Limb (tissue), 2 donors: ENCODE data around the gene STIMATE.
A peak's percentile ranks its signal among the peaks of the same experiment; 100 is the strongest.

Experiments used
- DNase-seq, 2 donors: peaks; one replicate each; pipeline ENCODE4 v3.0.0-alpha.2; 2016; ENCODE audit errors: extremely low spot score in 2 of 2

Gene STIMATE

DNA sequence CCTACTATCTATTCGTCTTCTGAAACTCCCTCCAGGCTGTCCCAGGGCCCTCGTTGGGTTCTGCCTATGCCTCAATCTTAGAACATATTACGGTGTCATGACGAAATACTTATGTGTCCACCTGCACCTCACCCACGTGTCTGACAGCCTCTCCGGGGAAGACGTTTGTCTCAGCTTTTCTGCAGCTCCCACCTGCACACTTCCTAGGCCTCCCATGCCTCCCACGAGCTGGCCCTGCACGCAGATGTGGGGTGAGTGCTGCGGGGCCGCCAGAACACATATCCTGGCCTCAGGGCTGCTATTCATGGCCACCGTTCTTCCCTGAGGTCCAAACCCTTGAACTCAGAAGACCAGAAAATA is 55.4 kb downstream of the STIMATE start:
- DNase-seq, result no peak

DNA sequence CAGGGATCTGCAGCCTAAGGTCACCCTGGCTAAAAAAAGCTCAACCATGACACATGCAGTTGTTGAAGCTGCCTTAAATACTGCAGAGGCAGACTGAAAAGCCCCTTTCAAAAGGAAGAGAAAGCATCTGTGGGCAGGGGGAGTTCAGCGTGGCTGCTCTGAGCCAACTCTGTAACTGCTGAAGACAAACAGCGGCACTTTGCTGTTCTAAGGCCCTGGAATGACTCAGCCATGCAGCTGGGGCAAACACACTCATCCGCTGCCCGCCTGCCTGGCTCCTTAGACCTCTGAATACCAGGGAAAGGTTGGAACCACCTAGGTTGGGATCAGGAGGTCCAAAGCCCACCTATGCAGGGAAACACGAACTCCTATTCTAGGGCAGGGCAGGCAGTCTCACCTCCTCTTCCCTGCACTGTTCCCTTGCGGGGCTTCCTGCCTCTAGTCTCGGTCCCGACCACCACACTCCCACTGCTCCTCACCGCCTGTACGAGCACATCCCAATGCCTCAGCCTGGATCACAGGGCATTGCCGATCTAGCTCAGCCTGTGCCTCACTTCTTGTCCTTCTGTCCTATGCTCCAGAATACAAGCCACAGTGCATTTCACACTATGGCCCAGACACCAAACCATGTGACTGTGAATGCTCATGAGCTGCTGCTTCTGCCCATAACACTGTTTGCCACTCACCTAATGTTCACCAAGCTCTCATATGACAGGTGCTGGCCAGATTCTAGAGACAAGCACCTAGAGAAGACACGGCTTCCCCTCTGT is 56.0 kb downstream of the STIMATE start:
- no peak for DNase-seq

DNA sequence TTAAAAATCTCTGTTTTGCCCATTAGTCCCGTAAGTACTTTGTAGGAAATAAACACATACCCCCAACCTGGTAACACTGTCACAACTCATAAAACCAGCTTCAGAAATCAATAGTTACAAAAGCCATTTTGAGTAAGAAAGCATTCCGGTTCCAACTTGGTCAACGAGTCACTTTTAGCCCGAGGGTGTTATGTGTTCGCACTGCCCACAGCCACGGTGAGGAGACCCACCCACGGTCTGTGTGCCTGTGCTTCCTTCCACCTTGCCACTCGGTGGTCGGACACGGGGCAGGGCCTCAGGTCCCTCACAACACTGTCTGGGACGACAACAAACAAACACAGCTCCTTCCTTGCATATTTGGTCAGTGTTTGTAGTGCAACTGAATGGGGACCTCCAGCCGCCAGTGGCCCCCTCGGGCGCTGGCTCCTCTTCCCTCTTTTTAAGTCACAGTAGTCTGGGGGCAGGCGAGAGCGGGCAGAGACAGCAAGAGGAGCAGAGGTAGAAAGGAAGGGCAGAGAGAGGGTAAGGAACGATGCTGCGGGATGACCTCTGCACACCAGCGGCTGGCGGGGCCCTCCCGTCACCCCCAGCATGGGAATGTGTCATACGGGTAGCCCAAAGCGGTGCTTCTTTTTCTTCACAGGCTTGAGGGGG is 57.3 kb downstream of the STIMATE start:
- DNase-seq, result no peak

DNA sequence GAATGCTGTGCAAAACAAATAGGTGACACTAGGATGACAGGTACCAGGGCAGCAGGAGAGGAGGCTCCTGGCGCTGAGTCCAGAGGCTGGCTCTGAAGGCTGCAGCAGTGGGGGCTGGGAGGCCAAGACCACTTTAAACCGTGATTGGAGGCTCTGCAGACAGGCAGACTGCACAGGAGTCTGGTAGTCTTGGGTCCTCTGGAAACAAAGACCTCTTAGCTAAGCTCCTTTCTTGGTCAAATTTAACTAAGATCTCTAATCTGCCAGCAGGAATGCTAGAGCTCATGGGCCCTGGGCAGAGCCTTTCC is 58.1 kb downstream of the STIMATE start:
- no peak for DNase-seq

DNA sequence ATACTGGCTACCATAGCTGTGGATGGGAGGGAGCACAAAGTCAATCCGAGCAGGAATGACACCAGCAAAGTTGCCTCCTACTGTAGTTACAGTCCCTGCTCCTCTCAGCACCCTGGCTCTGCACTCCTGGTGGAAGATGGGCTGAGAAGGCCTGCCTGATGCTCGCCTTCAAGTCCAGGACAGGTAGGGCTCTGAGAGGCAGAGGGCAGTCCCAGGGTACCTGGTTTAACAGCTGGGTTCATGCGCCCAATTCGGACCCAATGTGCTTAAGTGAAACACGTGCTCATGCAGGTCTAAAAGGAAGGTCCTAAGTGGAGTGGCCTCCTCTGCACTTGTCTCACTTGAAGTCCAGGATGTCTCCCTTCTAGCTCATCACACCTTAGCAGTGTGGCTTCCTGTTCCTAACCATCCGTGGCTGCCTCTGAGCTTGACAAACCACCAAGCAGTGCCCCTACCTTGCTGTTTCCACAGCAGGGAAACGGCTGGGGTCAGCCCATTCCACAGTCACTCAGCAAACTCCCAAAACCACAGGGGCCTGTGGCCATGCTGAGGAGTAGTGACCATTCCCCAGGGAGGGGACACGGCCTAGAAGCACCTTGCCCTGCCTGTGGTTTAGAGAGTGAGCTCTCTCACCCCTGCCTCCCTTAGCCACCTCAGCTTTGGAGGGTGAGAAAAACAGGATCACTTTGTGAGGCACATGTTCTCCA is 58.6 kb downstream of the STIMATE start:
- no peak for DNase-seq

DNA sequence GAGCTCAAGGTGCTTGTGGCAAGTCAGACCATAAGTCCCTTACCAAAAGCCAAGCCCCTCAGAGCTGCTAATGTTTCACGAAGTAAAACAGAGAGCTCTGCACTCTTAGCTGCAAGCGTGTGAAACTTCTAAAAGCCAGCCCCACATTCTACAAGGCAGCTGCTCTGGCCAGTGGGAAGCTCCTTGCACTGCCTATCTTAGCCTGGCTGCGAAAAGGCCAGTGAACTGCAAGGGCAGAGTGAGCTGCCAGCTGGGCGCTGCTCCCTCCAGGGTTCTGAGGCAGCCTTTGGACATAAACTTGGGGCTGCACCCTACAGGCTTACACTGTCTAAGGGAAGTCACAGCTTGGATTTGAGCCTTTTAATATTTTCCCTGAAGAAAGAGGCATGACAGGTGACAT is 60.4 kb downstream of the STIMATE start:
- no peak for DNase-seq

DNA sequence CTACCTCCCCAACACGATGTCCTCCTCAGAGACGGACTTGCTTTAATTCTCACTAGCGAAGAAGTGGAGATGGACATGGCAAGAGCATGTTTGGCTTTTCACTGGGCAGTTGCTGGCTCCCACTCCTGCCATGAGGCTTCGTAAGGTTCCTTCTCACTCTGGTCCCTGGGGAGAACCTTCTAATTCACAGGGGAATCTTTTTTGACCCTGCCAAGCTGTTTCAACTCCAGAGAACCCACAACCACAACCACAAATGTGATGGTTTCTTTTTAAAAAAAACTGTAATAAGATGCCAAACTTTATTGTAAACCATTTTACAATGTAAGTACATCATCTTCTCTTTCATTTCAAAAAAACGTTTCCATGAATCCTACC is 60.9 kb downstream of the STIMATE start:
- no peak for DNase-seq

DNA sequence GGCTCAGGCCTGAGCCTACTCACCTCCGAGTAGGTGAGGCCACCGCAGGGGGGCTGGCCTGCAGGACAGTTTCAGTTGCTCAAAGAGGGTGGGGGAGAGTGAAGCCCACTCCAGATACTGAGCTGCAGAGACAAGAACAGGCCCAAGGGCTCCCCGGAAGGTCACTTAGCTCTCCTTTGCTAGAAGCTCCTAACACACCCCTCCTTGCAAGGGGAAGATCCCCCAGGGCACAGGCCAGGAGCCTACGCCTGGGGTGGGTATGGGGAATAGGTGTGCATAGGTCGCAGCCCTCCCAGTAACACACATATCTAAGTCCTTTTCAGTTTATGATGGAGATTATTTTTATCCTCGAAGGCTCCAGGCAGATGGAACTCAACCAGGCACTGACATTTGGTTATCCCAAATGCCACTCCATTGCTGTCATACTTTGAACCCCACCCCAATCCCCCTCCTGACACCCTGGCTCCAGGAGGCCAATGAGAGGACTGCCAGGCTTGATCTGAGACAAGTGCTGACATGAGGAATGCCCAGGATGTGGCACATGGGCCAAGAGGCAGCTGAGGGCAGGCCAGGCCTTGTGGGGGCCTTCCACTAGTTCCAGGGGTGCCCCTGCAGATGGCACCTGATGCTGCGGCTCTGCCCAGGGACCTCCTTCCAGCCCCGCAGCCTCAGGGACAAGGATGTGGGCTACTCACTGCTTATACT is 61.4 kb downstream of the STIMATE start:
- no peak for DNase-seq

DNA sequence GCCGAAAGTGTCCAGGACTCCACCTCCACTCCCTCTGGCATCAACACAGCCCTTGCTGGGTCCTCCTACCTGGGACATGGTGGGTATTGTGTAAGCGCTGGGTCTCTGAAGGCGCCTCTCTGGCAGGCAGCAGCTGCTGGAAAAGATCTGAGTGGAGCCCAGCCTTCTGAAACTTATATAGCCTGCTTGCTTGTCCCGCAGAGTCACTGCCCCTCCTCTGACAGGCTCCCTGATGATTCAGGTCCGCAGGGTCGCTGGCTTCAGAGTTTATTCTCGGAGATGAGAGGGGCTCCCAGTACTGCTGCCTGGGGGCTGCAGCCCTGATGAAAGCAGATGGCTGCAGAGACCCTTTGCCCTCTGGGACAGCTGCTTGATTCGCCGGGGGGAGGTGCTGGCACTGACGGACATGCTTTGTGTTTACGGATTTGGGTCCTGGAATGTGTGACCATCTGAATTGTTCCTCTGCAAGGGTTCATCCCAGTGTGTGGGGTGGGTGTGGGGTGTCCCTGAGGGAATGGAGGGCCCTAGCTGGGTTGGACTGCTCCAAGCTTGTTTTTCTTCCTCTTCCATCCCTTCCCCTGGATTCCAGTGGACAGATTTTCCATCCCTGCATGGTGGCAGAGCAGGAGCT is 62.4 kb downstream of the STIMATE start, which contains the start of gene MUSTN1:
TSS of gene MUSTN1 (minus strand) at position 149 of the 631 bp plus-strand sequence. CDS start at position 78, 71 bp downstream.
- peak; percentile 48 to 68 for DNase-seq

DNA sequence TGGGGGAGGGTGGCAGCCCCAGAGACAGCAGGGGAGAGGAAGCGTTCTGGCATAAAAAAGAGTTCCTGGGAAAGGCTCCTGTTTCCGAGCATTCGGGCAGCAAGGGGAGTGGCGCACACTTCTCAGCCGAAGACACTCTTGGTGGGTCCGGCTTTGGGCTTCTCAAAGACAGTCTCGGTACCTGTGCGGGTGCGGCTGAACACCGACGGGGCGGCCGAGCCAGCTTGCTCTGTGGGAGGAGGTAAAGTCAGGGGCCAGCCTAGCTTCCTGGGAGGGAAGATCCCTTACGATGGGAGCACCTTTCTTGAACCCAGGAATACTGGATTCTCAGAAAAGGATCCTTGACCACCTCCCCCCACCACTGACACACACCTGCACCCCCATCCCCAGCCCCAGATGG is 64.1 kb downstream of the STIMATE start:
- no peak for DNase-seq

DNA sequence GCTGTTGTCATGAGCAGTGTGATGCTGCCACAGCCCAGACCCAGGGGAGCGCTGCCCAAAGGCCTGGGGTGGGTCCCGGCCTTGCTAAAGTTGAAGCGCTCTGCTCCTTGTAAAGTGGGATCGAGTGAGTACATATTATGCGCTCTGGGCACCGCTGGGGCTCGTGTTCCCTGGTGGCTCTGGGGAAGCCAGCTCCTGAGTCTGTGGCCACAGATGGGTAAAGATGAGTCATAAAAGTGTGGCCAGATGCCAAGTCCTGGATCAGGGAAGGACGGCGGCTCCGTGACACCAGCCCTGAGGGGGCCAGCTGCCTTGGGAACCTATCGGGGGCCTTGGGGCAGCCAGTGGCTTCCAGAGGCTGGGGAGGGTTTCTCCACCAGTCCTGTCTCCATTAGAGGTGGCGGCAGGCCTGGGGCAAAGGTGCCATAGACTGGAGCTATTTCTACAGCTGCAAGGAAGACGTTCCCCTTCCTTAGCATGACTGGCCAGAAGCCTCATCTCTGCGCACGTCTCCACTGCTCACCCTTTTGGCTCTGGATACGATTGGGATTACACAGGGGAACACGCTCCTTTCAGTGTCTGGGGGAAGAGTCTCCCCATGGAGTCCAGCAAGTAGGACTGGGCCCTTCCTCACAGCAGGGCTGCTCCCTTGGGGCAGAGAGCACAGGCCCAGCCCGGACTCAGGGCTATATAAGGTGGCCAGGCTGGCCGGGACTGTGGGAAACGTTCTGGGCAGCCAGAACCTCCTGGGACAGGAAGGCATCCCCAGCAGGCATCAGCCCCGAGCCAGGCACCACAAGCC is 65.6 kb downstream of the STIMATE start:
- DNase-seq, result peak in 1 of 2 donors; percentile 42

DNA sequence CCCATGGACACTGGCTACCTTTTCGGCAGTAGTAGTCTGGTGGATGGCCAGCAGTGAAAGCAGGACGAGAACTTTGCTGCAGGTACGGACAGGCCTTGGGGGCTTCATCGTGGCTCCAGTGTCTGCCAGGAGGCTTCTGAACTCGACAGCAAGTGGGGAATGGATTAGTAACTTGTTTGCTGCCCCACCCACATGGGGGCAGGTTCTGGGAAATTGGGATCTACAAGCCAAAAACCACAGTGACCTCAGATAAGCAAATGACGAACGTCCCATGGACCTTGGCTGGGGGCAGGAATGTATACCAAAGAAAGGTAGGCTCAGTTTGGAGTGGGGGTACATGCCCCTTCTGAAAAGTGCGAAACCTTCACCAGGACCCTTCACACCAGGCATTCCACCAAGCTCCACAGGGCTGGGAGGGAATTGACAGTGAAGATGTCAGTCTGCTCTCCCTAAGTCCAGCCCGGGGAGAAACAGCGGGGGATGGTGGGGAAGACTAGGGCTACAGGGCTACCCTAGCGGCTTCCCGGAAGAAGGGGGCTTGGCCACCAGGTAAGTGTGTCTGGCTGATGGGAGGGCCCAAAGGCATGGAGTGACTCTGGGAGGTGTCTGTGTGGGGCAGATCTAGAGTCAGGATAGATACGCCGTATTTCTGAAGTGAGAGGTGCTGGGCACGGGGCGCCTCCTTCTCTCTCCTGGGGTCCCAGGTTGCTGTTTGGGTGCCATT is 66.7 kb downstream of the STIMATE start, which contains the start of gene ITIH4:
TSS of gene ITIH4 (minus strand) at position 138 of the 724 bp plus-strand sequence. CDS start at position 108, 30 bp downstream.
- DNase-seq, result no peak

DNA sequence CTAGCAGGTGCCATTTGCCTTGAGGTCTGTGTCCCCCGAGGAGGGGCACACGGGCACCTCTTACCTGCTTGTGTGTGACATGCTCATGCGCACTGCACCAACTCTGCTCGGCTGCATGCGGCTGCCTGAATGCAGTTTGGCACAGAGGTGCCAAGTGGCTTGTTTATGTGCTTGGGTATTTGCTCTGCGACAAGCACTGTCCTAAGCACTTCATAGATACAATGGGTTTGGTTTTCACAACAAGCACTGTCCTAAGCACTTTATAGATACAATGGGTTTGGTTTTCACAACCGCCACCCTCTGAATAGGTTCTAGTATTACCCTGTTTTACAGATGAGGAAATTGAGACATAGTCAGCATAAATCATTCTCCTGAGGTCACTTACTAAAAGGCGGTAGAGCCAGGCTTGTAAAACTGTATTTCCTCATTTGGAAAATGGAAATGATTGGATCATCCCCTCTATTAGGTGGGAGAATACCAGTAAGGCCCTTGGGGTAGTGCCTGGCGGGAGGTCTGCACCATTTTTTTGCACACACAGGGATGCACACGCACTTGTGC is 67.4 kb downstream of the STIMATE start:
- no peak for DNase-seq

DNA sequence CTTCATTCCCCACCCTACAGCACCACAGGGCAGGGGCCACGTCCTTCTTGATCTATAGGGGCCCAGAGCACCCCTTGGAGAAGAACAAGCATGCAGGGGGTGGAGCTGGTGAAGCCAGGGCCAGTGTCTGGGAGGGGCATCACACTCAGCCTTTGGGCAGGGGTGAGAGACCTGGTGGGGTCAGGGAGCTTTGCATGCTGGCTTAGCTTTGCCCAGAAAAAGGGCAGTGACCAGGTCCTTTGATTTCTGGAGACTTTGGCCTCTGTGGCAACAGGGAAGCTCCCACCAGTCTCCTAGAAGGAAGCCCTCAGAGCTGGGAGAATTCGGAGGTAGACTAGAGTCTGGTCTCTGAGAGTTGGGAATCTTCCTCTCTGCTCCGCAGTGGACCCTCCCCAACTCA is 67.9 kb downstream of the STIMATE start:
- no peak for DNase-seq

DNA sequence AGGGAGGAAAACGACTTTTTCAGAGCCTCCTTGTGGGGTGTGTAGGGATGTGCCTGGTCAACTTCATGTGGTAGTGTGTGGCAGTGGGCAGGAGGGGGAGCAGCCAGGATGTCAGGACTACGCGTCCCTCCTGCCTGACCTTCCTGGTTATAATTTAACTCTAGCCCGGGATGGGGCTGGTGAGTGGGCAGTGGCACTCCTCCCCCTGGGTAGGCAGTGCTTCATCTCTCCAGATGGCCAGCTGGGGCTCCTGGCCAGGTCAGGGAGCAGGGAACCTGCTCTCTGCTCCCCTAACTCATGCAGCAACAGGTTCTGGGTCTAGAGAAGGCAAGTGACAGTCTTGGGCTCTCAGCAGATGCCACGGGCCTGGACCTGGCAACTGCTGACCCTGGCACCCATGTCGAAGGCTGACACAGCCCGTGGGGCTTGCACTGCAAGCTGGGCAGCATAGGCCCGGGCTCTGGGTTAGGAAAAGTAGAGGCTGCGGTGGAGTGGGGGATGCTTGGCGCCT is 69.4 kb downstream of the STIMATE start:
- no peak for DNase-seq

DNA sequence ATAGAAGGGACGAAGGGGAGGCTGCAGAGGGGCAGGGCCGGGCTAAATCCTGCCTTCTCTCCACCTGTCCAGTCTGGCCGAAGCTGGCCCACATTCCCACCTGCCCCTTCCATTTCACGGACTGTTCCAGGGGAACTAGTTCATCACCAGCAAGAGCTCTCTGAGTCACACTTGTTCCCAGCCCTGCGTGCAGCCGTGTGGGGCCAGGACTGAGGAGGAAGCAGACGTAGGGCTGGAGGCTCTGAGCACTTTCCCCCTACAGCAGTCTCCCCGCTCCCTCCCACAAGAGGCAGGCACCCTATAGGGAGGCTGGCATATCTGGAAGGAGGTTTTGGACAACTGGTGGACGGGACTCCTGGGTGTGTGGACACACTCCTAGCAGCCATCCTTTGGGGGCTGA is 69.9 kb downstream of the STIMATE start:
- no peak for DNase-seq

DNA sequence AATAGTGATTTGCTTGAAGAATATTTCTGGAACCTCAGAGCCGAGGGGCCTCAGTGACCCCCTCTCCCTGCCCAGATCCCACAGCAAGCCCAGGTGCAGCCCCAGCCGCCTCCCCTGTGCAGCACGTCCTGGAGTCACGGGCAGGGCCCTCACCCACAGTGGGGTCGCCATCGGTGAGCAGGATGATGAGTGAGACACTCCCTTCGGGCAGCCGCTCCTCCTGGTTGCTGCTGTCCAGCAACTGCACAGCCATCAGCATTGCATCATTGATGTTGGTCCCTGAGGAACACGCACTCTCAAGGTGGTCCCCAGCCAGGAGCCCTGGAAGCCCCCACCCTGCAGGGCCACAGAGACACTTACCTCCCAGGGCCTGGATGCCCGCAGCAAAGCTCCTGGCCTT is 73.3 kb downstream of the STIMATE start:
- no peak for DNase-seq

DNA sequence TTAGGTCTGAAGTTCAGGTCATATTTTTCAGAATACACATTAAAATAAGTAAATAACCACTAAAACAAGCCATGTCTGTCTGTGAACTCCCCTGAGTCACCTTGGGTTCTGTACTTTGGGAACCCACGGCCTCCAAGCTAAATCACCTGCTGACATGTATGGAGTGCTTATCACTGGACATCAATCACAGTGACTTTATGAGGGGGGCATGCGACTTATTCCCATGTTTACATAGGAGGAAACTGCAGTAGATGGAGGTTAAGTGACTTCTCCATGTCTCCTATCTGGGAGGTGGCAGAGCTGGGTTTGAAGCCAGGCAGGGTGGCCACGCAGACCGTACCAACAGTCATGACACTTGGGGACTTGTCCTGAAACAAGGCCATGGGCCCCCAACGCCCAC is 75.0 kb downstream of the STIMATE start:
- DNase-seq, result no peak

DNA sequence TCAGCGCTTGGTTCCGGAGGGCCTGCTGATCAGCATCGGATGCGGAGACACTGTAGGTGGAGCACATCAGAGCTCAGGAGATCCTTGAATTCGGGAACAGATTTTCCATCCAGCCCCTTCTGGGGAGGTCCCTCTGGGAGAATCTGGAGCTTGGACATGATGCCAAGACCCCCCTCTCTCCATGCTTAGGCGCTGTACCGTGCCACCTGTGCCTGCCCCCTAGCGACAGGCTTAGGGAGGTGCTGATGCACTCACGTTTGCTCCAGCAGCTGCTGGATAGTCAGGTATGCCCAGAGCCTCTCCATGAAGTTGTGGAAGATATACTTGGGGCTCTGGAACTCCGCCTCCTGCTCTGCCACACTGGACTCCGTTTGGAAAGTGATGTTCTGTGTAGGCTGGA is 76.6 kb downstream of the STIMATE start:
- DNase-seq, result no peak

DNA sequence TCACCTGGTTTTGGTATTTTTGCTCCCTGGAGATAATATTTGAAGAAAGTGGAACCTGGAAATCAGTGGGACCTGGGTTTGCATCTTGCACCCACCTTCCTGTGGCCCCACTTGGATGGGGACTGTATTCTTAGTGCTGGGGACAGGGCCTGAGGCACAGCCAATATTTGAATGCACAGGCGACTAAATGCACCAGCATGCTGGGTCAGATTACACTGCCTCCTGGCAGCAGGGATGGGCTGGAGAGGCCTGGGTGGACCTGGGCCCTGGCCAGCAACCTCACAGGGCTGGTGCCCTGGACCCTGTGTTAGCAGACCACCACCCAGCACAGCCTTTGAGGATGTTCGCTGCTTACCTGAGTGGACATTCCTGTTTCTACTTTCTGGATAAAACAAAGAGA is 77.4 kb downstream of the STIMATE start:
- no peak for DNase-seq
